ENCODE results near the gene DUS4L. TPM values are rescaled to one million over a fixed set of nuclear protein-coding genes. Genes with fewer than 3 reads are reported as not detected.

Gene DUS4L
- polyA plus RNA-seq, 2 donors, result 3.5 to 4.0 TPM

GRCh38 chr7:107609811-107610261, 46.1 kb downstream of the DUS4L start:
- WGBS, 2 donors, result 31 to 44% methylated on average over 4 of the region's 4 CpGs
- Histone ChIP-seq H3K9me3 (ENCODE audit: control insufficient read depth in 2 of 2, insufficient read depth in 1 of 2, low read depth in 1 of 2, low read length in 1 of 2) (no peaks in the 10 kb centered on the region), H3K27ac (ENCODE audit: low read depth in 2 of 2, low read length in 1 of 2) (no peak overlapping the region), H3K27me3 (ENCODE audit: control insufficient read depth in 1 of 2, insufficient read depth in 2 of 2, low read length in 2 of 2) (no peaks in the 10 kb centered on the region), H3K4me1 (ENCODE audit: control insufficient read depth in 2 of 2, insufficient read depth in 2 of 2, low read length in 1 of 2) (no peaks in the 10 kb centered on the region), H3K36me3 (ENCODE audit: control insufficient read depth in 2 of 2, insufficient read depth in 2 of 2, low read length in 1 of 2) (peaks cover 0 to 2% of the 10 kb centered on the region in 2 donors), H3K4me3 (ENCODE audit: low read depth in 1 of 2, low read length in 2 of 2) (no peak overlapping the region)

DNA sequence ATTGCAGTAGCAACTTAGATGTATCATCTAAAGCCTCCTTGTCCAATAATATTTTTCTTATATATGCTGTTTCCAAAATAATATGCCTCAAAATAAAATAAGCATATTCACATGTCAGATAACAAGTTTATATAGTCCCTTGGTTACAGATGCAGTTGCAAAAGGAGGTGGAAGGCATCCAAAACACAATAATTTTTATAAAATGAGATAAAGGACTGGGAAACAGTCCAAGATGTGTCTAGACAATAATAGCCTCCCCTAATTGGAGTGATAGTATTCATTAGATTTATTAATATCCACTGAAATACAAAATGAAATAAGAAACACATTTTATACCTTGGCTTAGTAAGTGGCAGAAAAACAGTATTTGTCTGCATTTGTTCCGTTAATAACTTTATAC, 46.6 kb downstream of the DUS4L start:
- Histone ChIP-seq H3K27me3 (ENCODE audit: control insufficient read depth in 1 of 2, insufficient read depth in 2 of 2, low read length in 2 of 2) (no peaks in the 10 kb centered on the region), H3K4me1 (ENCODE audit: control insufficient read depth in 2 of 2, insufficient read depth in 2 of 2, low read length in 1 of 2) (no peaks in the 10 kb centered on the region), H3K4me3 (ENCODE audit: low read depth in 1 of 2, low read length in 2 of 2) (no peak overlapping the region), H3K27ac (ENCODE audit: low read depth in 2 of 2, low read length in 1 of 2) (no peak overlapping the region), H3K9me3 (ENCODE audit: control insufficient read depth in 2 of 2, insufficient read depth in 1 of 2, low read depth in 1 of 2, low read length in 1 of 2) (no peaks in the 10 kb centered on the region), H3K36me3 (ENCODE audit: control insufficient read depth in 2 of 2, insufficient read depth in 2 of 2, low read length in 1 of 2) (peaks cover 0 to 2% of the 10 kb centered on the region in 2 donors)
- WGBS, 2 donors, result 83% methylated on average over 1 of the region's 1 CpG

- H3K9me3 ChIP-seq (ENCODE audit: control insufficient read depth in 2 of 2, insufficient read depth in 1 of 2, low read depth in 1 of 2, low read length in 1 of 2), result no peaks in the 10 kb centered on the region
- no peaks in the 10 kb centered on the region for H3K27me3 ChIP-seq (ENCODE audit: control insufficient read depth in 1 of 2, insufficient read depth in 2 of 2, low read length in 2 of 2)
- H3K36me3 ChIP-seq (ENCODE audit: control insufficient read depth in 2 of 2, insufficient read depth in 2 of 2, low read length in 1 of 2), result peaks cover 0 to 2% of the 10 kb centered on the region in 2 donors
- no peaks in the 10 kb centered on the region for H3K4me1 ChIP-seq (ENCODE audit: control insufficient read depth in 2 of 2, insufficient read depth in 2 of 2, low read length in 1 of 2)
- no peak overlapping the region for H3K27ac ChIP-seq (ENCODE audit: low read depth in 2 of 2, low read length in 1 of 2)
- H3K4me3 ChIP-seq (ENCODE audit: low read depth in 1 of 2, low read length in 2 of 2), result no peak overlapping the region
- 66 to 83% methylated on average over 1 of the region's 1 CpG for WGBS, 2 donors
These were observed 49.7 kb downstream of the DUS4L start for GRCh38 chr7:107613439-107613838.

DNA sequence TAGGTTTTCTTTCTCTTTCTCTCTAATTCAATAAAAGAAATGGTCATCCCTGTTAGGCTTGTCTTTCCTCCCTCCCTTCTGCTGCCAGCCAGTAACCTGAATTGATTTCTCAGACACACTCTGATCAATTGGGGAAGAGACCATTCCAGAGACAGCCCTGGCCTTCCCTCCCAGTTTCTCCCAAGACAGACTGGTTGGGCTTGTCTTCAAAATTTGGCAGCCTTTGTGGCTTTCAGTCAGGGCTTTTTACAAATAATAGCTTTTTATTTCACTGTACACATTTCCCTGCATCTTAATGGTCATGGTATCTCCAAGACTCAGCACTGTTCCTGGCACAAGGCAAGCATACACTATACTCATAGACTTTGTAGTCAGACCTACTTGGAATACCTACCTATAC, 50.2 kb downstream of the DUS4L start:
- Histone ChIP-seq H3K9me3 (ENCODE audit: control insufficient read depth in 2 of 2, insufficient read depth in 1 of 2, low read depth in 1 of 2, low read length in 1 of 2) (no peaks in the 10 kb centered on the region), H3K4me3 (ENCODE audit: low read depth in 1 of 2, low read length in 2 of 2) (no peak overlapping the region), H3K4me1 (ENCODE audit: control insufficient read depth in 2 of 2, insufficient read depth in 2 of 2, low read length in 1 of 2) (no peaks in the 10 kb centered on the region), H3K27me3 (ENCODE audit: control insufficient read depth in 1 of 2, insufficient read depth in 2 of 2, low read length in 2 of 2) (no peaks in the 10 kb centered on the region), H3K36me3 (ENCODE audit: control insufficient read depth in 2 of 2, insufficient read depth in 2 of 2, low read length in 1 of 2) (peaks cover 0 to 2% of the 10 kb centered on the region in 2 donors), H3K27ac (ENCODE audit: low read depth in 2 of 2, low read length in 1 of 2) (no peak overlapping the region)

GRCh38 chr7:107614425-107614824, 50.7 kb downstream of the DUS4L start:
- Histone ChIP-seq H3K4me3 (ENCODE audit: low read depth in 1 of 2, low read length in 2 of 2) (no peak overlapping the region), H3K4me1 (ENCODE audit: control insufficient read depth in 2 of 2, insufficient read depth in 2 of 2, low read length in 1 of 2) (no peaks in the 10 kb centered on the region), H3K9me3 (ENCODE audit: control insufficient read depth in 2 of 2, insufficient read depth in 1 of 2, low read depth in 1 of 2, low read length in 1 of 2) (no peaks in the 10 kb centered on the region), H3K36me3 (ENCODE audit: control insufficient read depth in 2 of 2, insufficient read depth in 2 of 2, low read length in 1 of 2) (no peaks in the 10 kb centered on the region), H3K27ac (ENCODE audit: low read depth in 2 of 2, low read length in 1 of 2) (no peak overlapping the region), H3K27me3 (ENCODE audit: control insufficient read depth in 1 of 2, insufficient read depth in 2 of 2, low read length in 2 of 2) (no peaks in the 10 kb centered on the region)

DNA sequence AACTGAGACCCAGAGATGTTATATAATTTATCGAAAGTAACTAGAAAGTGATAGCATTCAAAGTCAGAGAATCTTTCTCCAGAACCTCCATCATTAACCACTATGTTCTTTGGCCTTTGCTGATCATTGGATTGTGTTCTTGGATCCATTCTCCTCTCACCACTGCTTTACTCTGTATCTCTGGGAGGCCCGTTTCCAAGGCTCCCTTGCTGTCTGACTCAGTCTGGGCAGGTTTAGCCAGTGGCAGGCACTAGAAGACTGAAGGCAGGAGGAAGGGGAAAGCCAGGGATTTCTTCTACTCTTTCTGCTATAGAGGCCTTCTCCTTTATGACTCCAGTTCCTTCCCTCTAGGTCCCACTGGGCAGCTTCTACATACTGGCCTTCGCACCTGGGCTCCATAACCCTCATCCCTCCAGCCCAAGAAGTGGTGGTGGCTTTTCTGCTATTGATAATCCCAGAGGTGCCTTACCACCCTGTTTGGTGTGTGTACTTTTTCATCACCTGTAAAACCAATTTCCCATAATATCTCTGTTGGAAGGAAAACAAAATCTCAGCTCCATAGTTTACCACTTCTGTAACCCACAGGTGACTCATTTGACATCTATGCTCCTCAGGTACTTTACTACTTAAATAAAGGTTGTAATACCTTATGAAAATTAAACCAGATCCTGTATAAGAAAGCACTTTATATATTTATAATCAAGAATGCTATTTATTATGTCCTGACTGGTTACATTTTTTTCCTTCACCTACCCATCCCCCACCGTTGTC, 52.3 kb downstream of the DUS4L start:
- H3K27me3 ChIP-seq (ENCODE audit: control insufficient read depth in 1 of 2, insufficient read depth in 2 of 2, low read length in 2 of 2), result no peaks in the 10 kb centered on the region
- WGBS, 2 donors, result 93 to 96% methylated on average over 4 of the region's 4 CpGs
- no peak overlapping the region for H3K4me3 ChIP-seq (ENCODE audit: low read depth in 1 of 2, low read length in 2 of 2)
- H3K9me3 ChIP-seq (ENCODE audit: control insufficient read depth in 2 of 2, insufficient read depth in 1 of 2, low read depth in 1 of 2, low read length in 1 of 2), result no peaks in the 10 kb centered on the region
- H3K36me3 ChIP-seq (ENCODE audit: control insufficient read depth in 2 of 2, insufficient read depth in 2 of 2, low read length in 1 of 2), result no peaks in the 10 kb centered on the region
- H3K4me1 ChIP-seq (ENCODE audit: control insufficient read depth in 2 of 2, insufficient read depth in 2 of 2, low read length in 1 of 2), result no peaks in the 10 kb centered on the region
- no peak overlapping the region for H3K27ac ChIP-seq (ENCODE audit: low read depth in 2 of 2, low read length in 1 of 2)

DNA sequence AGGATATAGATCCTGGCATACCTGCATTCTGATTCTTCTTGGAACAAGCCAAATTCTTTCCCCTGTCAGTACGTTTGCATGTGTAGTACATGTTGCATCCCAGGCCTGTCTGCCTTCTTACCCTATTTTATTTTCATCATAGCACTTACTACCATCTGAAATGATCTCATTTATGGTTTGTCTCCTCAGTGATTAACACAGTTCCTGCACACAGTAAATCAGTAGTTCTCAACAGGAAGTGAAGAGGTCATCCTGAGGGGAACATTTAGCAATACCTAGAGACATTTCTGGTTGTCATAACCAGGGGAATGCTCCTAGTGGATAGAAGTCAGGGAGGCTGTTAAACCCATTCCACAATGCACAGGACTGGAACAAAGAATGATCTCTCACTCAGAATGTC, 58.7 kb downstream of the DUS4L start:
- Histone ChIP-seq H3K9me3 (ENCODE audit: control insufficient read depth in 2 of 2, insufficient read depth in 1 of 2, low read depth in 1 of 2, low read length in 1 of 2) (no peaks in the 10 kb centered on the region), H3K27ac (ENCODE audit: low read depth in 2 of 2, low read length in 1 of 2) (no peak overlapping the region), H3K4me3 (ENCODE audit: low read depth in 1 of 2, low read length in 2 of 2) (no peak overlapping the region), H3K27me3 (ENCODE audit: control insufficient read depth in 1 of 2, insufficient read depth in 2 of 2, low read length in 2 of 2) (no peaks in the 10 kb centered on the region), H3K36me3 (ENCODE audit: control insufficient read depth in 2 of 2, insufficient read depth in 2 of 2, low read length in 1 of 2) (peaks cover 0 to 2% of the 10 kb centered on the region in 2 donors), H3K4me1 (ENCODE audit: control insufficient read depth in 2 of 2, insufficient read depth in 2 of 2, low read length in 1 of 2) (no peaks in the 10 kb centered on the region)
- WGBS, 2 donors, result 64 to 77% methylated on average over 1 of the region's 1 CpG

GRCh38 chr7:107622894-107623293, 59.1 kb downstream of the DUS4L start:
- H3K9me3 ChIP-seq (ENCODE audit: control insufficient read depth in 2 of 2, insufficient read depth in 1 of 2, low read depth in 1 of 2, low read length in 1 of 2), result no peaks in the 10 kb centered on the region
- no peaks in the 10 kb centered on the region for H3K4me1 ChIP-seq (ENCODE audit: control insufficient read depth in 2 of 2, insufficient read depth in 2 of 2, low read length in 1 of 2)
- H3K27me3 ChIP-seq (ENCODE audit: control insufficient read depth in 1 of 2, insufficient read depth in 2 of 2, low read length in 2 of 2), result no peaks in the 10 kb centered on the region
- no peak overlapping the region for H3K4me3 ChIP-seq (ENCODE audit: low read depth in 1 of 2, low read length in 2 of 2)
- H3K27ac ChIP-seq (ENCODE audit: low read depth in 2 of 2, low read length in 1 of 2), result no peak overlapping the region
- peaks cover 0 to 2% of the 10 kb centered on the region in 2 donors for H3K36me3 ChIP-seq (ENCODE audit: control insufficient read depth in 2 of 2, insufficient read depth in 2 of 2, low read length in 1 of 2)
- 71 to 77% methylated on average over 2 of the region's 2 CpGs for WGBS, 2 donors

DNA sequence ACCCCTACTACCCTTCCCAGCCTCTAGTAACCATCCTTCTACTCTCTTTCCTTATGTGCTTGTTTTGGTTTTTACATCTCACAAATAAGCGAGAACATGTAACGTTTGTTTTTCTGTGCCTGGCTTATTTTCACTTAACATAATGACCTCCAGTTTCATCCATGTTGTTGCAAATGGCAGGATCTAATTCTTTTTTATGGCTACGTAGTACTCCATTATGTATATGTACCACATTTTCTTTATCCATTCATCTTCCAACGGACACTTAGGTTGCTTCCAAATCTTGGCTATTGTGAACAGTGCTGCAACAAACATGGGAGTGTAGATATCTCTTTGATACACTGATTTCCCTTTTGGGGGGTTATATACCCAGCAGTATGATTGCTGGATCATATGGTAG, 63.2 kb downstream of the DUS4L start:
- no peaks in the 10 kb centered on the region for H3K9me3 ChIP-seq (ENCODE audit: control insufficient read depth in 2 of 2, insufficient read depth in 1 of 2, low read depth in 1 of 2, low read length in 1 of 2)
- H3K36me3 ChIP-seq (ENCODE audit: control insufficient read depth in 2 of 2, insufficient read depth in 2 of 2, low read length in 1 of 2), result no peaks in the 10 kb centered on the region
- no peak overlapping the region for H3K27ac ChIP-seq (ENCODE audit: low read depth in 2 of 2, low read length in 1 of 2)
- WGBS, 2 donors, result 97% methylated on average over 4 of the region's 4 CpGs
- H3K4me1 ChIP-seq (ENCODE audit: control insufficient read depth in 2 of 2, insufficient read depth in 2 of 2, low read length in 1 of 2), result no peaks in the 10 kb centered on the region
- H3K4me3 ChIP-seq (ENCODE audit: low read depth in 1 of 2, low read length in 2 of 2), result no peak overlapping the region
- no peaks in the 10 kb centered on the region for H3K27me3 ChIP-seq (ENCODE audit: control insufficient read depth in 1 of 2, insufficient read depth in 2 of 2, low read length in 2 of 2)

All from esophagus (tissue), 2 donors.